HG03469 (cell line): ENCODE data around the gene RD3L.

Experiments
- ATAC-seq: cut with Tn5 transposase; IDR thresholded peaks from one replicate; pipeline ENCODE4 v1.9.1; 2021; ENCODE audit warnings: mild to moderate bottlenecking, moderate library complexity, moderate number of reproducible peaks; ENCODE audit not compliant: unreplicated experiment

RD3L gene

GRCh38 chr14:103897075-103897947 is 45.0 kb downstream of the RD3L start:
- ATAC-seq = no peak

DNA sequence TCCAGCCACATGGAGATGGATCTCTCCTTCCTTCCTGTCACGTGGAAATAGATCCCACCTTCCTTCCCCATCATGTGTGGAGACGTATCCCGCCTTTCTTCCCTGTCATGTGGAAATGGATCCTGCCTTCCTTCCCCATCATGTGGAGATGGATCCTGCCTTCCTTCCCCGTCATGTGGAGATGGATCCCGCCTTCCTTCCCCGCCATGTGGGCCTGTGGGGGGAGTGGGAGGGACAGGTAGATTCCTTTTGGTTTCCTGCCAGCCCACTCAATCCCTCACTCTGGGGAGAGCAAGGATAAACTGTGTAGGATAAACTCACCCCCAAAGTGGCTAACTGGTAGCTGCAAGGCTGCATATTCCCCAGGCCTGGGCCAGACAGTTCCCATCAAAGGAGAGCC is 45.8 kb downstream of the RD3L start:
- ATAC-seq = no peak

GRCh38 chr14:103894723-103895059 is 47.6 kb downstream of the RD3L start:
- ATAC-seq = no peak

DNA sequence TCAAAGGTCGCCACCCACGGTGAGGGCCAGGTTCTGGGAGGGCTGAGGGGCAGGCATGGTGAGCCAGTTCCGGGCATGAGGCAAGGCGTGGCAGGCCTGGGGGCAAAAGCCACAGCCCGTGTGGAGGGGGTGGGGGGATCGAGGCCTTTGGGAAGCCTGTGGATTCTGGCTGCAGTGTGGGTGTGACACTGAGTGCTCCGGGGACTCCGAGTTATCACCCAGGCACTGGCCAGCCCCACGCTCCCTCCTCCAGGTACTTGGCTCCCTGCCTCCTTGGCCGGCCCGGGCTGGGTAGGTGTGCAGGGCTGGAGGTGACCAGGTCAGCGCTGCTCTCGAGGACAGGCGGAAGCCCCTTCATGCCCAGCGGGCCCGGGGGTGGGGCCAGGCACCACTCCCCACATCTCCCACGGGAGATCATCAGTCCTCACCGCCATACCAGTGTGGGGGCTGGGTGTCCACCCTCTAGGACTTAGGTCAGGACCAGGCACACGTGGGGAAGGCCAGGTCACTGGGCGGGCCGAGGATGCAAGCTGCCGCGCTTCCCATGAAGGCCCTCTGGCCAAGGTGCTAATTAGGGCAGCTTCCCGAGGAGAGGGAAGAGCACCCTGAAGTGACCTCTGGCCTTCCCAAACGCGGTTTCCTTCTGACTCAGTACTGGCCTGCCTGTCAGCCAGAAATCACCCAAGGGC is 48.2 kb downstream of the RD3L start:
- ATAC-seq = no peak

- ATAC-seq = no peak
Measured at GRCh38 chr14:103892247-103892646, 50.1 kb downstream of the RD3L start.

GRCh38 chr14:103891667-103892215 is 50.6 kb downstream of the RD3L start:
- ATAC-seq = no peak

DNA sequence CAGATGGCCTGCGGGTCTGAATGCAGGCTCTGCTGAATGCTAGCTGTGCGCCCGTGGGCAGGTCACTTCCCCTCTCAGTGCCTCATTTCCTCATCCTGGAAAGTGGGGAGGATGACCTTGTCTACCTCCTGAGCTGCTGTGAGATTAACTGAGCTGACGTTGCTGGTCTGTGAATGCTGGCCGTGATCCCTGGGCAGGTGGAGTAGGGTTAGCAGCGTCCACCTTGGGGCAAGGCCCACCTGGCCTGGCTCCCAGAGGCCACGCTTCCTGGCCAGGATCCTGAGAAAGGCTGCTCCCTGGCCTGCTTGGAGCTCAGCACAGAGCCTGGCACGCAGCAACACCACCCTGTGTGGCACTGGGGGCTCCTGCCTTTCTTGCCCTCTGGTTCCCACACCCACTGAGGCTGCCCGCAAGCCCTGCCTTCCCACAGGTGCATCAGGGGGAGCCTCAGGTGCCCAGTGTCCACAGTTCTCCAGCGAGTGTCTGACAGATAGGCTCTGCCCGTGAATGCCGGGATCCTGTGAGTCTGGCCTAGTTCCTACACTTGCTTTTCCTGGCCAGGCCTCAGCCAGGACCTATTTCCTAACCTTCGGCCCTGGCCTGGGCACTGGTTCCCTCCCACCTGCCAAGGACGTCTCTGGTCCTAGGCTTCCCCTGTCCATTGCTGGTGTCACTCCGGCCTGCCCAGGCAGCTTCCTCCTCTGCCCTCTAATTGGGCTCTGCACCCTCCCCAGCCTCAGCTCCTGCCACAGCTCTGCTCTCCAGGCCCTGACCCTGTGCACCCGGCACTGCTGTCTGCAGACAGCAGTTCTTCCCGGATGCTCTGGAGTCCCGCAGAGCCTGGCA is 51.3 kb downstream of the RD3L start:
- no peak for ATAC-seq
